ENCODE results near the gene PLXNC1. TPM values are rescaled to one million over a fixed set of nuclear protein-coding genes. Genes with fewer than 3 reads are reported as not detected.
A peak's percentile ranks its signal among the peaks of the same experiment; 100 is the strongest.

The PLXNC1 gene
- total RNA-seq (100 to 1,000 TPM in 1 of 2 donors, 10 to 100 TPM in 1; 96.5 to 201 TPM), polyA plus RNA-seq (ENCODE audit: insufficient read depth, low read depth, low replicate concordance) (36.5 TPM)
- long read RNA-seq, donor 1, result 0 reads
- long read RNA-seq, donor 2, full-length matches to known transcripts, result 1 of 1 reads
- long read RNA-seq, donor 2, partial matches to known transcripts, result 0 of 1 reads
- long read RNA-seq, donor 2, other reads (novel, unspliced or antisense), result 0 of 1 reads

DNA sequence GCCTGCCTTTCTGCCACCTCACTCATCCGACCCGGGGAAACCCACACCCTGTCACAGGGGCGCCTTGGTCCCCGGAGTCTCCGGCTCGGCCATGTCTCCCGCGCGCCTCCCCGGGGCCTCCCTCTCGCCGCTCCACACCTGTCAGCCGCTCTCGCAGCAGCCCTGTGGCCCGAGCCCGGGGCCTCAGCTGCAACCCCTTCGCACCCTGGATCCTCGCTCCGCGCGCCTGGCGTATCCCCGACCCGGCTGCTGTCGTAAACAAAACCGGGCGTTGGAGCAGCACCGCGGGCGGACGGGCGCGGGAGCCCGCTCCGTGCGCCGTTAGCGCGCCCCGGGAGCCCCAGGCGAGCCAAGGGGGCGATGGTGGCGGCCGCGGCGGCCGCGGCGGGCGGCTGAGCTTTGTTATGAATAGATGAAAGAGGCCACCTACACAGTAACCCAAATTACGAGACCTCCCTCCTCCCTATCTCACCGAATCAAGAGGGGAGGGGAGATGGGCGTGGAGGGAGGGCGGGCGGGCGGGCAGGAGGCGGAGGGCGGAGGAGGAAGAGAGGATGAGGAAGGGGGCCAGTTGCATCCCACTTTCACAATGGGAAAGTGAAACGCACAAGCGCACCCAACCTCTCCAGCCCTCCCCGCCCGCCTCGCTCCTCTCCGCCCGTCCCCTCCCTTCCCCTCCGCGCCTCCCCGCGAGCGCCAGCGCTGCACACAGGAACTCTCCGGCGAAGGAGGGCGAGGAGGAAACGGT, at the start of gene PLXNC1:
Gene PLXNC1 (plus strand): TSS at position 587 of the 748 bp plus-strand sequence. CDS start 395 bp downstream, outside the sequence.
- peak; percentile 71 for DNase-seq
- no peak for TF ChIP-seq POLR2A (IDR thresholded peaks at IDR 0.05)
- TF ChIP-seq, protein P1, sequence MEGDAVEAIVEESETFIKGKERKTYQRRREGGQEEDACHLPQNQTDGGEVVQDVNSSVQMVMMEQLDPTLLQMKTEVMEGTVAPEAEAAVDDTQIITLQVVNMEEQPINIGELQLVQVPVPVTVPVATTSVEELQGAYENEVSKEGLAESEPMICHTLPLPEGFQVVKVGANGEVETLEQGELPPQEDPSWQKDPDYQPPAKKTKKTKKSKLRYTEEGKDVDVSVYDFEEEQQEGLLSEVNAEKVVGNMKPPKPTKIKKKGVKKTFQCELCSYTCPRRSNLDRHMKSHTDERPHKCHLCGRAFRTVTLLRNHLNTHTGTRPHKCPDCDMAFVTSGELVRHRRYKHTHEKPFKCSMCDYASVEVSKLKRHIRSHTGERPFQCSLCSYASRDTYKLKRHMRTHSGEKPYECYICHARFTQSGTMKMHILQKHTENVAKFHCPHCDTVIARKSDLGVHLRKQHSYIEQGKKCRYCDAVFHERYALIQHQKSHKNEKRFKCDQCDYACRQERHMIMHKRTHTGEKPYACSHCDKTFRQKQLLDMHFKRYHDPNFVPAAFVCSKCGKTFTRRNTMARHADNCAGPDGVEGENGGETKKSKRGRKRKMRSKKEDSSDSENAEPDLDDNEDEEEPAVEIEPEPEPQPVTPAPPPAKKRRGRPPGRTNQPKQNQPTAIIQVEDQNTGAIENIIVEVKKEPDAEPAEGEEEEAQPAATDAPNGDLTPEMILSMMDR (IDR thresholded peaks at IDR 0.05), result no peak
- H3K27ac ChIP-seq, result peak within 1 kb of the TSS; percentile 48 to 80
- WGBS, 2 donors, result 0 to 1% methylated on average over 15 to 74 of the region's 75 CpGs
- intact Hi-C loops (cut with DNase I; ENCODE audit: low total_unique reads), result no loop called here
- no peaks in the 10 kb centered on the region for H3K9me3 ChIP-seq
- H3K36me3 ChIP-seq (ENCODE audit: low read depth, missing control alignments), result no peaks in the 10 kb centered on the region
- H3K4me3 ChIP-seq, result peak within 1 kb of the TSS; percentile 54 to 75
- peaks cover 20% of the 10 kb centered on the region for H3K4me1 ChIP-seq
- no peaks in the 10 kb centered on the region for H3K27me3 ChIP-seq

GRCh38 chr12:94099191-94099590, 49.2 kb upstream of the PLXNC1 start:
- intact Hi-C loops (cut with DNase I; ENCODE audit: low total_unique reads), result no loop called here
- Histone ChIP-seq H3K9me3 (no peaks in the 10 kb centered on the region), H3K4me3 (no peak overlapping the region), H3K27ac (no peak overlapping the region), H3K27me3 (no peaks in the 10 kb centered on the region), H3K4me1 (peaks cover 9% of the 10 kb centered on the region), H3K36me3 (ENCODE audit: low read depth, missing control alignments) (no peaks in the 10 kb centered on the region)
- no peak for TF ChIP-seq POLR2A (IDR thresholded peaks at IDR 0.05)
- TF ChIP-seq, protein P1 (IDR thresholded peaks at IDR 0.05), result no peak
- 88% methylated on average over 3 of the region's 3 CpGs for WGBS, 2 donors
- no peak for DNase-seq

- TF ChIP-seq, protein P1 (IDR thresholded peaks at IDR 0.05), result no peak
- TF ChIP-seq POLR2A (IDR thresholded peaks at IDR 0.05), result no peak
Observed at GRCh38 chr12:94099632-94100031, 48.7 kb upstream of the PLXNC1 start.

DNA sequence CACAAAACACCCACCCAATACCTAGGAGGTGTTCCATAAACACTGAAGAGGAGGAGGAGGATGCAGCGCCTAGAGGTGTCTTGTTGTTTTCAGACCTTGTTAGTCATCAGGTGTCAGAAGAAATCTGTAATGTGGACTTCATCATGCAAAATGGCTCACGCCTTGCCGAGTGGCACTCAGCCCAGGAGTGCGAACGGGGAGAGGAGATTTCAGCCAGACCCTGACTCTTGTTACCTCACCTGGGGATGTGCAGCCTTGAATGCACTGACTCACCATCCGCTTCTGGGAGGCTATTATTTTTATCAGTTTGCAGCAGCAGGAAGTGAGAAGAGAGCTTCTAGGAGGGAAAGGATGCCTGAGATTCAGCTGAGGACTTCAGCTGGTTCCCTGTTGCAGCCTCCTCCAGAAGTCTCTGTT, 48.2 kb upstream of the PLXNC1 start:
- WGBS, 2 donors, result 67 to 75% methylated on average over 6 of the region's 6 CpGs
- no peaks in the 10 kb centered on the region for H3K27me3 ChIP-seq
- peaks cover 9% of the 10 kb centered on the region for H3K4me1 ChIP-seq
- TF ChIP-seq POLR2A (IDR thresholded peaks at IDR 0.05), result no peak
- TF ChIP-seq, protein P1 (IDR thresholded peaks at IDR 0.05), result no peak
- H3K9me3 ChIP-seq, result no peaks in the 10 kb centered on the region
- no peak overlapping the region for H3K4me3 ChIP-seq
- intact Hi-C loops (cut with DNase I; ENCODE audit: low total_unique reads), result loop anchor here (5.0 kb wide), 2 partner anchors 533 to 593 kb away; no protein-coding TSS in a partner anchor
- no peaks in the 10 kb centered on the region for H3K36me3 ChIP-seq (ENCODE audit: low read depth, missing control alignments)
- no peak overlapping the region for H3K27ac ChIP-seq
- DNase-seq, result no peak

More at GRCh38 chr12:94099632-94100031, 48.7 kb upstream of the PLXNC1 start:
- 64 to 73% methylated on average over 10 of the region's 10 CpGs for WGBS, 2 donors
- Histone ChIP-seq H3K9me3 (no peaks in the 10 kb centered on the region), H3K36me3 (ENCODE audit: low read depth, missing control alignments) (no peaks in the 10 kb centered on the region), H3K27me3 (no peaks in the 10 kb centered on the region), H3K27ac (no peak overlapping the region), H3K4me3 (no peak overlapping the region), H3K4me1 (peaks cover 9% of the 10 kb centered on the region)
- no peak for DNase-seq
- intact Hi-C loops (cut with DNase I; ENCODE audit: low total_unique reads), result loop anchor here (5.0 kb wide), 2 partner anchors 532 to 592 kb away; no protein-coding TSS in a partner anchor
